OCI-LY1 (cell line): ENCODE results near the gene PIK3C2G.

Experiments
- H2AFZ ChIP-seq: fragments of 200-600 bp; sonication (generic), shearing (Covaris generic); 2 replicates; pipeline ENCODE4 v1.6.0; 2014; ENCODE audit warnings: antibody characterized with exemption, mild to moderate bottlenecking, low read length
- H3F3A ChIP-seq: fragments of 200-600 bp; sonication (generic), shearing (Covaris generic); 2 replicates; pipeline ENCODE4 v1.6.0; 2014; ENCODE audit warnings: mild to moderate bottlenecking, antibody characterized with exemption, low read length, moderate library complexity; ENCODE audit not compliant: insufficient read depth
- H3K27ac ChIP-seq: fragments of 200-600 bp; sonication (generic); 2 replicates; pipeline ENCODE4 v1.5.1; 2014; ENCODE audit warnings: low read length, mixed run types, mild to moderate bottlenecking, low read depth; ENCODE audit not compliant: poor library complexity, severe bottlenecking
- H3K27me3 ChIP-seq: fragments of 200-600 bp; sonication (generic); 2 replicates; pipeline ENCODE4 v1.6.0; 2014; ENCODE audit warnings: antibody characterized with exemption, mild to moderate bottlenecking, low read length, moderate library complexity; ENCODE audit not compliant: insufficient read depth
- H3K36me3 ChIP-seq: fragments of 200-600 bp; sonication (generic); 2 replicates; pipeline ENCODE4 v1.6.1; 2014; ENCODE audit warnings: mild to moderate bottlenecking, antibody characterized with exemption, low read length, moderate library complexity, mixed read lengths; ENCODE audit not compliant: insufficient read depth
- H3K4me1 ChIP-seq: fragments of 200-600 bp; sonication (generic); 2 replicates; pipeline ENCODE4 v1.5.1; 2014; ENCODE audit warnings: mild to moderate bottlenecking, low read length, moderate library complexity; ENCODE audit not compliant: insufficient read depth, severe bottlenecking
- H3K4me2 ChIP-seq: fragments of 200-600 bp; sonication (generic), shearing (Covaris generic); 2 replicates; pipeline ENCODE4 v1.6.1; 2014; ENCODE audit warnings: low read length
- H3K4me3 ChIP-seq: fragments of 200-600 bp; sonication (generic); 2 replicates; pipeline ENCODE4 v1.5.1; 2014; ENCODE audit warnings: low read length, low read depth, mild to moderate bottlenecking, mixed read lengths; ENCODE audit not compliant: poor library complexity, severe bottlenecking
- H3K79me2 ChIP-seq: fragments of 200-600 bp; shearing (Covaris generic); 2 replicates; pipeline ENCODE4 v1.6.1; 2016; ENCODE audit warnings: mixed run types, low read length, mixed read lengths; ENCODE audit not compliant: insufficient read depth
- H3K9ac ChIP-seq: fragments of 200-600 bp; sonication (generic), shearing (Covaris generic); 2 replicates; pipeline ENCODE4 v1.6.1; 2014; ENCODE audit warnings: mild to moderate bottlenecking, low read length, mixed read lengths
- H3K9me2 ChIP-seq: fragments of 200-600 bp; sonication (generic), shearing (Covaris generic); 2 replicates; pipeline ENCODE4 v1.6.1; 2014; ENCODE audit warnings: low read depth, mild to moderate bottlenecking, low read length, mixed read lengths
- H3K9me3 ChIP-seq: fragments of 200-600 bp; shearing (Covaris generic); 2 replicates; pipeline ENCODE4 v1.6.1; 2014; ENCODE audit warnings: low read length, mixed read lengths
- H4K20me1 ChIP-seq: fragments of 200-600 bp; sonication (generic), shearing (Covaris generic); 2 replicates; pipeline ENCODE4 v1.6.0; 2016; ENCODE audit warnings: mild to moderate bottlenecking, low read length; ENCODE audit not compliant: insufficient read depth
- CTCF ChIP-seq: fragments of 200-600 bp; sonication (generic), shearing (Covaris generic); IDR thresholded peaks from 2 replicates; pipeline ENCODE4 v1.5.1; 2017; ENCODE audit warnings: mild to moderate bottlenecking, antibody characterized with exemption, low read length, moderate library complexity, mixed read lengths
- EZH2 ChIP-seq: fragments of 200-600 bp; sonication (generic), shearing (Covaris generic); IDR thresholded peaks from 2 replicates; pipeline ENCODE4 v1.8.0; 2017; ENCODE audit warnings: borderline replicate concordance, mixed run types, mild to moderate bottlenecking, antibody characterized with exemption, low read length, moderate library complexity, mixed read lengths

Gene PIK3C2G

GRCh38 chr12:18640321-18640955 is 379.1 kb downstream of the PIK3C2G start:
- H3K4me3 ChIP-seq = no peak overlapping the region
- no peaks in the 10 kb centered on the region for H3K36me3 ChIP-seq
- no peaks in the 10 kb centered on the region for H3K9me2 ChIP-seq
- H3K9ac ChIP-seq = no peak overlapping the region
- no peaks in the 10 kb centered on the region for H3K4me1 ChIP-seq
- no peak overlapping the region for H3K27ac ChIP-seq
- H3F3A ChIP-seq = no peaks in the 10 kb centered on the region
- no peaks in the 10 kb centered on the region for H4K20me1 ChIP-seq
- H3K27me3 ChIP-seq = no peaks in the 10 kb centered on the region
- H3K9me3 ChIP-seq = no peaks in the 10 kb centered on the region
- no peak overlapping the region for H3K4me2 ChIP-seq
- H3K79me2 ChIP-seq = no peaks in the 10 kb centered on the region
- no peak for TF ChIP-seq CTCF
- TF ChIP-seq EZH2 = no peak
- no peak overlapping the region for H2AFZ ChIP-seq

- H3K4me2 ChIP-seq = no peak overlapping the region
- H4K20me1 ChIP-seq = no peaks in the 10 kb centered on the region
- H2AFZ ChIP-seq = no peak overlapping the region
- H3K36me3 ChIP-seq = no peaks in the 10 kb centered on the region
- H3K4me1 ChIP-seq = no peaks in the 10 kb centered on the region
- no peak overlapping the region for H3K4me3 ChIP-seq
- no peak overlapping the region for H3K9ac ChIP-seq
- no peaks in the 10 kb centered on the region for H3K9me2 ChIP-seq
- H3K9me3 ChIP-seq = no peaks in the 10 kb centered on the region
- no peaks in the 10 kb centered on the region for H3K79me2 ChIP-seq
- TF ChIP-seq CTCF (no peak), EZH2 (no peak)
- H3F3A ChIP-seq = no peaks in the 10 kb centered on the region
- H3K27ac ChIP-seq = no peak overlapping the region
- H3K27me3 ChIP-seq = no peaks in the 10 kb centered on the region
Measured at GRCh38 chr12:18643681-18644080, 382.4 kb downstream of the PIK3C2G start.

- Histone ChIP-seq H3K9ac (no peak overlapping the region), H3K27ac (no peak overlapping the region), H3F3A (no peaks in the 10 kb centered on the region), H3K4me1 (no peaks in the 10 kb centered on the region), H3K4me2 (no peak overlapping the region), H3K4me3 (no peak overlapping the region), H3K27me3 (no peaks in the 10 kb centered on the region), H4K20me1 (no peaks in the 10 kb centered on the region), H3K79me2 (no peaks in the 10 kb centered on the region), H2AFZ (no peak overlapping the region), H3K9me3 (no peaks in the 10 kb centered on the region), H3K9me2 (no peaks in the 10 kb centered on the region), H3K36me3 (no peaks in the 10 kb centered on the region)
- no peak for TF ChIP-seq CTCF
Measured at GRCh38 chr12:18644564-18644963, 383.2 kb downstream of the PIK3C2G start.
